ENCODE measurements around the gene KRTAP4-5.
"Not testable (repeated sequence)": the region's sequence is repeated elsewhere in the genome, so short reads cannot be mapped to it uniquely, and the experiment has no call there.

GRCh38 chr17:41108728-41109386, 40.8 kb downstream of the KRTAP4-5 start:
- TF ChIP-seq CTCF, EP300, POLR2A, POLR2AphosphoS5 (IDR thresholded peaks at IDR 0.05): not testable (repeated sequence)
